Hematopoietic multipotent progenitor cell treated with erythropoietin and hydrocortisone succinate and interleukin-3 and kit ligand, for 6 days (in vitro differentiated cells): Measurements from ENCODE around the gene TSPAN18.

Experiments
- DNase-seq: peaks from one replicate; pipeline ENCODE4 v3.0.0-alpha.2; 2015

The TSPAN18 gene

DNA sequence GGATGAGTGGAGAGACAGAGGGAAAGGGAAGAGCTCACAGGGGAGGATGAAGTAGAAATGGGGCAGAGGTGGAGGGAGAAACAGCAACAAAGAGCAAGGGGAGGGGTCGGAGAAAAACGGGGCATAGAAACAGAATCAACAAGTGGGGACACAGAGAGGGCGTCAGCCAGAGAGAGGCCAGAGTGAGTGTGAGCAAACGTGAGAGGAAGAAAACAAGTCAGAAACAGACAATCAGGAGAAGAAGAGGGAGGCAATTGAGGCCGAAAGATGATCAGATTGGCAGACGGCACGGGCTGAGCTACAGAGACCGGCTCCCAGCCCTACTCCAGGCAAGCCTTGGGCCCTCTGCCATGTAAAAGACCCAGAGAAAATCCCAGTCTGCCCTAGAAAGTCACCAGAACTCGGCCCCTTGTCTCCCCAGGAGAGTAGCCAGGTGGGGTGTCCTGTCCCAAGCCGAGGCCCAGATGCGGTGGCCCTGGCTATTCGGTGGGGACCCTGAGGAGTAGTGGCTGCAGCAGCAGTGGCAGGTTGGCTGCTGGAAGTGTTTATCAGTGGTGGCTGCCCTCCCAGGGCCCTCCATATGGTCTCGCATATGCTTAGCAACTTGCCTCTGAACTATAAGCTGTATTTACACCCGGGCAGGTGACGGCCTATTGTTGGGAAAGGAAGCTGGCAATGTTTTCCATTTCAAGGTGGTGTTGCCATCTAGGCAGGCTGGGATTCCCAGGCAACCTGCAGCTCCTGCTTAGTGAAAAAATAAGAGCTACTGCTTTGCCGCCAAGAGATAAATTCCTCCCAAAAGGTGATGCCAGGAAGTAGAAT is 14.8 kb upstream of the TSPAN18 start:
- DNase-seq: no peak

DNA sequence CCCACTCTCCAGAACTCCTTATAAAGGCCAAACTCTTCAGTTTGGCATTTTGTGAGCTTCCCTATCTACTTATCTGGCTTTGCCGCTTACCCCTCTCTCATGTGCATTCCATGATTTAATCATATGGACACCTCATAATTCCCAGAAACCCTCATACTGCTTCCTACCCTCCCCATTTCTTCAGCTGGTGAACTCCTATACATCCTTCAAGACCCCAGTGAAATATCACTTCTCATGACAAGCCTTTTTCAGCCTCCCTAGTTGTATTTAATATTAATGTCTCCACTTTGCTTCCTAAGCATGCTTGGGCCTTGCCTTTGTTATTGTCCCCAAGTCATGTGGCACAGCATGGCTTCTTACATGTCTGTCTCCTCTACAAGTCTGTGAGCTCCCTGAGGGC is 13.7 kb upstream of the TSPAN18 start:
- no peak for DNase-seq

DNA sequence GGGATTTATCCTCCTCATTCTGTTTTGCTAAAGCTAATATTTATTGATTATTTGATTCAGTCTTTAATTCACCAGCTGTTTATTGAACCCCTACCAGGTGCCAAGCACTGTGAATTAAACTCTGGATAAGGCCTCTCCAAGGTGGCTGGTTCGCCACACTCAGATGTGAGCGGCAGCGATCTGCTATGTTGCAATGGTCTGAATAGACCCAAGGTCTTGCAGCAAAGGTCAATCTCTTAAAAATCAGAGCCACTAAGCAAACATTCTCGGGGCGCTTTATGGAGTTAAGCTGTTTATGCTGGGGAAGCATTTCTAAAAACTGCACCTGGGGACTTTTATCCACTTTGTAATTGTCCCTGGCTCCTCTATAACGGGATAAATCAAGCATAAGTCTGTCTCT is 10.5 kb upstream of the TSPAN18 start:
- DNase-seq: no peak

DNA sequence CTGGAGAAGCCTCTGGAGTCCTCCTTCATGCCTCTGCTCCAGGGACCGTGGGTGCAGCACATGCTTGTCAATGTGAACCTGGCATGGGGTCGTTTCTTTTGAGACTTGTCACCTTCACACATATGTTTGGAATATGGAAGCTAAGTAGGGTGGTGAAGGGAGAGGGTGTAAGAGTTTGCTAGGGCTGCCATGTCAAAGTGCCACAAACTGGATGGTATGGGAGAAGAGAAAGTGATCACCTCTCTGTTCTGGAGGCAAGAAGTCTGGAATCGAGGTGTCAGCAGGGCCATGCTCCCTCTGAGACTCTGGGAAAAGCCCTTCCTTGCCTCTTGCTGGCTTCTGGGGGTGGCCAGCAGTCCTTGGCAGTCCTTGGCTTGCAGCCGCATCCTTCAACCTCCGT is 8.7 kb upstream of the TSPAN18 start:
- DNase-seq: no peak

DNA sequence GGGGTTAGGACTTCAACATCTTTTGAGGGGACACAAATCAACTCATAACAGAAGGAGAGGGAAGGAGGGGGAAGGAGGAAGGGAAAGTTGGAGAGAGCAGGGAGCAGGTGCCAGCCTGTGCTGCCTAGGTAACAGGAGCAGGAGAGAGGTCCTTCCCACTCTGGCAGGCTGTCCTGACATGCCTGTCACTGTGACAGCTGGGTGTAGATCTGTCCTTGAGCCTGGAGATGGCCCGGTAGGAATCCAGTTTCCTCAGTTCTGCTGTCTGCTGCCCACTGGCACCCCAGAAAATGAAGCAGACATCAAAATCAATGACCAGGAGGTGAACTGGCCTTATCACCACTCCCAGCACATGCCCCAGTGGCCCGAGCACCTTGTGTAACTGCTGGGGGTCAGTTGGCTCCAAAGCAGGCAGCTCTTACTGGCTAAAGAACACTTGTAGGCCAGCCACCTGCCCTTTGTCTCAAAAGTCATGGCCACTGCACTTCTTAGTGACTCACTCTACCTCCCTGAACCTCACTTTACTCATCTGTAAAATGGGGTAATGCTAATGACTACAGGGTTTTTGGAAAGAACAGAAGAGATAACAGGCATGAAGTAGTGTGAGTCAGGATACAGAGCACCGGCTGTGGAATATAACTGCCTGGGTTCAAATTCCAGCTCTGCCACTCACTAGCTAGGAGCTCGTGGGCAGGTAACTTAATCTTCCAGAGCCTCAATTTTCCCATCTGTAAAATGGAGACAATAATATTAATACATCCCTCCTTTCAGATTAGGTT is 8.0 kb upstream of the TSPAN18 start:
- DNase-seq: no peak

DNA sequence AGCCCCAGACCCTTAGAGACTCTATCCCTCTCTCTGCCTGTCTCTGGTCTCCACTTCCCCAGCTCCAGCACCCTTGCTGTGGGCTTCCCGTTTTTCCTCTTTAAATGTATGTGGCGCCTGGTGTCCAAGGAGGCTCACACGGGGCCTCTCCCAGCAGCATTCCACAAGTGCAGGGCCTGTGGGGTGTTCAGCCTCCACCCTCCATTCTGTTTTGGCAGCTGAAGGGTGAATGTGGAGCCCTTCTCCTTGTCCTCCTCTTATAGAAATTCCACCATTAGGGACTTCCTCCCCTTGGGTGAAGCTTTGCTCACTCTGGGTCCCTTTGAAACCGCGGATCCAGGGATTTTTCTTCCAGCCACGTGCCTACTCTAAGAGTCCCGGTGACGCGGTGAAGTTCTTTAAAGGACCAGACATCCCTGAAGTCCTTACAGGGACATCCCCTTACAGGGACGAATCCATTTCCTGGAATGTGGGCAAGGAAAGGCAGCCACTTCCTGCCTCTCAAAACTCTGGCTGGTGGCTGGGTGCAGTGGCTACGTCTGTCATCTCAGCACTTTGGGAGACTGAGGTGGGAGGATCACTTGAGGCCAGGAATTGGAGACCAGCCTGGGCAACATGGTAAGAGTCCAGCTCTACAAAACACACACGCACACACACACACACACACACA is 1.6 kb upstream of the TSPAN18 start:
- DNase-seq: no peak

DNA sequence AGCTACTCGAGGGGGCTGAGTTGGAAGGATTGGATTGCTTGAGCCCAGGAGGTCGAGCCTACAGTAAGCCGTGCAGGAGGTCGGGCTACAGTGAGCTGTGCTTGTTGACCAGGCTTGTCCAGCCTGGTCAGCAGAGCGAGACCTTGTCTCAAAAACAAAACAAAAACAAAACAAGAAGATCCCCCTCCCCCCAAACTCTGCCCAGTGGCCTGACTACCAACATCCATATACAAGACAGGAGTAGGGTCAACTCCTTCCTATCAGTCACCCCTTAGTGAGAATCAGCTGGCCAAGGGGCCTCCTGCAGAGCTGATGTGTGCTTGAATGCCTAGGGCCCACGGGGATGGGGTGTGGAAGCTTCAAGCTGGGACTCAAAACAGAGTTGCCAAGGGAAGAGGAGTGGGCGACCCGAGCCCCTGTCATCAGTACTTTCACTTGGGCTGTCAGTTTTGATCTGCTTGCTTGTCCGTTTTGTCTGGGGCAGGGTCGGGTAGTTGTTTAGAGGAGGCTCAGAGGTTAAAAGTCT is 942 bp upstream of the TSPAN18 start:
- peak; percentile 20 for DNase-seq

DNA sequence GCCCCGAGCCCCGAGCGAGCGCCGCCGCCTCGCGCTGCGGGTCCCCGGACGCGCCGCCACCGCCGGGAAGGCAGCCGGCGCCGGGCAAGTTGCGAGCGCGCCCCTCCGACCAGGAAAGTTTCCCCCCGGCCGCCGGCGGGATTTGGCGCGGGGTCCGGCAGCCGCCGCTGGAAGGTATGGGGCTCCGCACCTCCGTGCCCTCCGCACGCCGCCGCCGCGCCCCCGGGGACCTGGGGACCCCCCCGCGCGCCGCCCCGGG is 281 bp downstream of the TSPAN18 start:
- DNase-seq: no peak

DNA sequence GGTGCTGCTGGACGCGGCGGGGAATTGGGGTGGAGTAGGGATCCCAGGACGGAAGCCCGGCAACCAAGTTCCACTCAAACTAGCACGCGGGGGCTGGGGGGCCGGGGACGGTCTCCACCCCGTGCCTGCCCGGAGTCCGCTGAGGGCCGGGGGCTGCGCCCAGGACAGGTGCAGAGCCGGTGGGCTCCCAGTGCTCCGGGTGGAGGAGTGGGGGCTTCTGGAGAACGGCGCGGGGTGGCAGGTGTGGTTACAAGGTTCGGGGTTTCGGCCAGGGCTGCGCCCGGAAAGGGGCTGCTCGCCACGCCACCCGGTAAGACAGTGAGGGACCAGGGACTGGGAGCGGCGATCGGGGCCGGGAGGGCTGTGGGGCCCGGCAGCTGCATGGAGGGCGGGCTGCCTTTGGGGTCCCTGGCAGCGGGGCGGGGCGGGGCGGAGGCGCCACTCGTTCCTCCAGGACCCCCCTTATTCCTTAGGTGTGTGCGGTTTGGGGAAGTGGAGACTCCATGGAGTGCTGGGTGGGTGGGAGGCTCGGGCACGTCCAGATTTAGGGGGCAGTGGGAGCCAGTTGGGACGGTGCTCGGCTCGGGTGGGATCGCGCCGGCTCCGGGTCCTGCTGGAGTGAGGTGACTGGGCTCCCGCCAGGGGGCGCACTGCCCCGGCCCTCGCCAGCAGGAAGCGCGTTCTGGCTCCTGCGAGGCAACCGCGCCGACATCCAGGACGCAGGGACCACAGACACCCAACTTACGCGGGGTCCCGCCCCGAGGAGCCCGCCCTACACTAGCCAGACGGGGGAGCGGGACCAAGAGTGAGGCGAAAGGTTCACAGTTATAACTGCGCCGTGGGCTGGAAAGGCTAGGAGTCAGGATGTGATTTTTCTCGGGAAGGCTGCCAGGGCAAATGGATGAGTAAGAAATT is 868 bp downstream of the TSPAN18 start:
- peak; percentile 83 for DNase-seq

DNA sequence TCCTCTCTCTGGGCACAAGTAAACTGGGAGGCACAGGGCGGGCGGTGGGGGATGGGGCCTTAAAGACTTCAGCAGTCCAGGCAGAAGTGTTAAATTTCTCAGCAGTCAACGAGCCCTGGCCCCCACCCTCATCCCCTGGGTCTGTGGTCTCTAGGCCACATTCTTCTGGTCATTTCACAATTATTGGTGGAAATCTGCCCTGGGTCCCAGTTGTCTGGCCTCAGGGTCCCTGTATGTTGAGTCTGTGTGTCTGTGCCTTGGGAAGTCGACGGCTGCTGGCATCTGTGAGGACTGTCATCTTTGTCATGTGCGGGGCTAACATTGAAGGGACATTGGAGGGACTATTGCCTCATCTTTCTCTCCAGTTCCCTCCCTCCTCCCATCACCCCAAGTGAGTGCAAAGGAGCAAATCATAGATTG is 1.7 kb downstream of the TSPAN18 start:
- no peak for DNase-seq

DNA sequence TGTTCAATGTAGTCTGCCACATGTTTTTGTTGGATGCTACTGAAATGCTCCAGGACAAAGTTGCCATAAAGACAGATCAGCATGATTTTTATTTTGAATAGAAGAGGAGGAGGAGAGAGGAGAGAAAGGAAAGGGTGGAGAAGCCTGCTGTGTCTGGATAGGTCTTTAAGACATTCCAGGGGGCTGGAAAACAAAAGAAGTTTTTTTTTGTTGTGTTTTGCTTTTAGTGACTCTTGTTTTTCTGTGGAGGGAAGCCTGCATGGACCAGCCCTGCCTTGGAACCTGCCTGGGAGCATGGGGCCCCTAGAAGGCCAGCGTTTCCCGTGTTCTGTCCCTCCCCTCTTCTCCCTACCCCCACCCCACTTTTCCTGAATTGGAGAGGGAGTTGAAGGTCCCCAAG is 2.3 kb downstream of the TSPAN18 start:
- DNase-seq: no peak

DNA sequence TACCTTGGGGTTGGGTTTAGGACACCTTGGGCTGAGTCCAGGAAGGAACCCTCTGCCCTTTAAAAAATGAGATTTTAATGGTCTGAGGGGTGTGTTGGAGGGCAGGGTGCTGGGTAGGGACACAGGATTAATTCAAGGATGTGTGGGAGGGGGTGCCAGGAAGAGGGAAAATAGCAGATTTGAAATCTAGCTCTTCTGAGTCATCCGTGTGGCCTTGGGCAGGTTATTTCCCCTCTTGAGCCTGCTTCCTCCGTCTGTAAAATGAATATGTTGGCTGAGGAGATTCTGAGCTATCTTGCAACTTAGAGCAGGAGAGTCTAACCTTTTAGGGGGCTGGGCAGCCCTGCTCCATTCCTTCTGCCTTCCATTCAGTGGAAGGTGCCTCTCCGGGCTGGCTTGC is 3.0 kb downstream of the TSPAN18 start:
- no peak for DNase-seq

DNA sequence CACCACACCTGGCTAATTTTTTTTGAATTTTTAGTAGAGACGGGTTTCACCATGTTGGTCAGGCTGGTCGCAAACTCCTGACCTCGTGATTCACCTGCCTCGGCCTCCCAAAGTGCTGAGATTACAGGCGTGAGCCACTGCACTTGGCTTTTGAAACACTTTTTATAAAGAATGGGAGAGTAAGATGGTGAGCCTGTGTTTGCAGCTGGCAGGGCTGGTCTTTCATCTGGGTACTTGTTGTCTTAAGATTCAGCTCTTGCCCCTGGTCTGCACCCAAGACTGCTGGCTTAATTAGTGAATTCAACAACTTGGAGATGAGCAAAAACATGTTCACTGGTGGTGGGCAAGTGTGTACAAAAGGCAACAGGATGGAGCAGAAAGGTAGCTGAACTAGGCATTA is 4.0 kb downstream of the TSPAN18 start:
- no peak for DNase-seq

DNA sequence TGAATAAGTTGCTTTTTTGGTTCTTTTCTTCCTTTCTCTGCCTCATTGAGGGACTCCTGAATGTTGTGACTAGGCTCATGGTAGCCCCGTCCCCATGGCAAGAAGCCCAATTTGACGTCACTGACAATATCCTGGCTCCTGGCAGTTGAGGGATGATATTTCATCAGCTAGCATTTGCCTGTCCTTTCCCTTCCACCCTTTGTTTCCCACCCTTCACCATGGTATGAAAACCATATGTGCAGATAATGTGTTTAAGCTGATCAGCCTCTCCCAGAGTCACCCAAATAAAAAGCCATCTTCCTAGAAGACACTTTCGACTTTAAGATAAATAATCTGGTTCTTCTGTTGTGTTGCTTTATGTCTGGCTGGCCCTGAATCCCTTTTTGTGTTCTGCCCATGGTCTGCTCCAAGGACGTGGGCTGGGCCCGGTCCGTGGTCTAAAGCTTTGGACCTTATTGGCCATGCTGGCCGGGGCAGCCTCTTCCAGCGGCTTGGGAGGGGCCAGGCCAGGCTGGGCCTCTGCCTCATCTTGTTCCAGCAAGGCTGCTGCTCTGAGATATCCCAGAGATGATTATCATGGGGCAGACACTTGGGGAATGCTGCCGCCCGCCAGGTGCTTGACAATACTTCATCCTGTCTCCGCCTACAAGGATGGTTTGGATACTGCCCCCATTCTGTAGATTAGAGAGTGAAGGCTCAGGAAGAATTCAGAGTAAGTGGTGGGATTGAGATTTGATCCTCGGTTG is 5.1 kb downstream of the TSPAN18 start:
- DNase-seq: no peak

DNA sequence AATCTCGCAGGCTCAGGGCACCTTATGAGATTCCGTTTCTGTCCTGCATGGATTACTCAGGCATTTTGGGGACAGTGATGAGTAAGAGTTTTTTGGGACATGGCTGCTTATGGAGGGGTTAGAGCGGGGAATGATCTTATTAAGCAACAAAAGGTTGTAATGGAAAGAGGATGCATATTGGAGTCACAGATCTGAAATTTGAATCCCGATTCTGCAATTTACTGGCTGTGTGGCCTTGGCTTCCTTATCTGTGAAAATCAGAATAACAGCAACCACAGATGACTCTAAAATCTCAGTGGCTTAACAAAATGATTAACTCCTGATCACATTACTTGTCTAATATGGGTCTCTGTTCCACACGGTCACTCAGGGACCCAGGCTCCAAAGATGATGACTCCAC is 5.8 kb downstream of the TSPAN18 start:
- no peak for DNase-seq

DNA sequence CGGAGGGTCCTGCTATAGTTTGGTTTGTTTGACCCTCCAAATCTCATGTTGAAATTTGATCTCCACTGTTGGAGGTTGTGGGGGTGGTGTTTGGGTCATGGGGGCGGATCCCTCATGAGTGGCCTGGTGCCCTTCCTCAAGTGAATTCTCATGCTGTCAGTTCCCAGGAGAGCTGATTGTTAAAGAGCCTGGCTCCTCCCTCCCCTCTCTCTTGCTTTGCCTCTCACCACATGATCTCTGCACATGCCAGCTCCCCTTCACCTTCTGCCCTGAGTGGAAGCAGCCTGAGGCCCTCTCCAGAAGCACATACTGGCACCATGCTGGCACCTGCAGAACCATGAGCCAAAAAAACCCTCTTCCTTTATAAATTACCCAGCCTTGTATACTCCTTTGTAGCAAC is 7.1 kb downstream of the TSPAN18 start:
- no peak for DNase-seq

DNA sequence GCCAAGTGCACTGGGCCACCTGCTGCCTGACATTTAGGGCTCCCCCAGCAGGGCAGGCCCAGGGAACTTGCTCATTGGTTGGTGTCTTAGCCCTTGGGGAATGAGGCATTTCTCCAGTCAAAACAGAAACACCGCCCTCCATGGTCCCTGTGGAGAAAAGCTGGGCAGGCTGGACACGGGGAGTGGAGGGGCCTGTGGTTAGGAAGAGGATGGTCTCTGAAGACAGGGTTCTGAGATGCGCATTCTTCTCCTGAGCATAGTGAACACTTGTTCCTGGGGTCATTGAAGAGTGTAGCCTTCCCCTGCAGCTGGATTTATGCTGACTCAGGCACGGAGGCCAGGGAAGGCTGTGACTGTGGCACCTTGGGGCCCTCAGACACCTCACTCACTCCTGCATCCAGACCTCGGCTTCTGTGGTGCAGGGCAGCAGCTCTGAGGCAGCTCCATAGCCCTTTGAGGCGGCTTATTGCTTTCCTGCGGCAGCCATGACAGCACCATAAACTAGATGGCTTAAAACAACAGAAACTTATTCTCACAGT is 8.2 kb downstream of the TSPAN18 start:
- no peak for DNase-seq

DNA sequence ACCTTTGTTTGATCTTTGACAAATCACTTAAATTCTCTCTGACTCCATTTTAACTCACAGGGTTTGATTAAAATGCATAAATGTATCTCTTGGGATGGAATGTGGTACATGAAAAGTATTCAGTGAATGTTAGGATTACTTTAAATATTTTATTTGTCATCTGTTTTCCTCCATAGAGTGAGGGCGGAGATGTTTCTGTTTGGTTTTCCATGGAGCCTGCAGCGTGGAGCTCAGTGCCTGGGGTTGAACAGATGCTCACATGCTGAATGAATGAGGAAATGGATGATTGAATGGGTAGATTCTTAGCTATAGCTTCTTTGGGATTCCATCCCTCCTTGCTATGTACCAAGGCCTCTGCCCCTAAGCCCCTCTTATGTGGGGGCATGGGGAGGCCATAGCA is 10.0 kb downstream of the TSPAN18 start:
- DNase-seq: no peak

DNA sequence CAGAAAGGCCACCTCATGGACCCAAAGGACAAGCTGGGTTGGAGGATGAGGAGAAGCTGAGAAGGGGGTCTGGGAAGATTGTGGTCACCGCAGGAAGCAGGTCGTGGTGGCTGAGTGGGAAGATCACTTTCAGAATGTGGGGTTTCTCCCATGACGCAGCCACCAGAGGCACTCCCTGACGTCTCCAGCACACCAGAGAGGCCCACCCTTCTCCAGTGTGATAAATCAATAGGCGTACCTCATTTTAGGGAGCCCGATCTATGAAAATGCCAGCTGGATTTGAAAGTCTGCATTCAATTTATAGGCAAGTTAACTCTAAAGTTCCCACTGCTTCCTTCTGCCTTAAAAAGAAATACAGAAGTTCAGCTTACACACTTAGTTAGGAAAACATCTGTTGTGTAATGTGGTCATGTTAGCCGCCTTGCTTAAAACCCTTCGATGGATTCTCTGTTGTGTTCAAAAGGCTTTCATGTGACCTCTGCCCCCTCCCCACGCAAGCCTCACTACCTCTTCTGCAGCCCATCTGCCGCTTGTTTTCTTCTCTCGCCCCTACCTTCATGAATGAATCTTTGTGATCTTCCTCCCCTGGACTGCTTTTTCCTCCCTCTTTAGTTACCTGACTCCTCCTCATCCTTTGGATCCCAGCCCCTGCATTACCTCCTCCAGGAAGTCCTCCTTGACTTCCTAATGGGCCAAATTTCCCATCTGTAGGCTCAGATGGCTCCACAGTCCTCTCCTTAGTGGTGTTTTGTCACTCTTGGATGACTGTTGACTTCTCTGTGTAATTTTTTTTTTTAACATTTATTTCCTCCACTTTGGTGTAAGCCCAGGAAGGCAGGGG is 10.7 kb downstream of the TSPAN18 start:
- DNase-seq: no peak

DNA sequence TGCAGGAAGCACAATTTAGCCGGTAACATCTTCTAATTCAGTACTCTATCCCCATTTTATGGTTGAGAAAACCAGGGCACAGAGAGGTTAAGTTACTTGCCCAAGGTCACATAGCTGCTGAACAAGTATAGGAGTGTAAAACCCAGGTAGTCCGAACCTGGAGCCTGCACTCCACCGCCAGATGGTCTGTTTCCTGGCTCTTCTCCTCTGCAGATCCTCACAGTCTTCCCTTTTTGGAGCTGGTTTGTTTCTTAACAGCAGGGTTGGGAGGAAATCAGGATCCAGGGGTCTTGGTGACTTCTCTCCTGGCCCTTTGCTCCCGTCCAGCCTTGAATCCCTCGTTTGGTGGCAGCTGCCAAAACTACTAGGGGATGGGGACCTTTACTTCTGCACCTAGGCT is 12.0 kb downstream of the TSPAN18 start:
- DNase-seq: no peak

DNA sequence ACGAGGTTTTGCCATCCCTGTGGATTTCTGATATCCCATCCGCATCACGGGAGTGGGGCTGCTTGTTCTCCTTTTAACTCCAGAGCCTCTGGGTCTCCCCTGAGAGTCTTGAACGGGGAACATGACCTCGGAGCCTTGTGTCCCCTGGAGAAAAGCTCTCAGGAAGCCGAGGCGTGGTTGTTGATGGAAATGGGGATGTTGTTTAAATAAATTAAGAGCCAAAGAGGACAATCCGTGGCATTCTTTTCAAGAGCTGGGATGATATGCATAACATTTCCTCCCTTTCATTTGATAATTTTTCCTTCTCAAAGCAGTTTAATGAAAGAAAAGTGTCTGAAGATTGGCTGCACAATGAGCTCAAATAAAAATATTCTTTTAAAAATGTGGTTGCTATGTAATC is 14.2 kb downstream of the TSPAN18 start:
- DNase-seq: no peak
